NK-92 (cell line): ENCODE data around the gene KLK3.
"Not testable (repeated sequence)": the region's sequence is repeated elsewhere in the genome, so short reads cannot be mapped to it uniquely, and the experiment has no call there.

Source experiments
- DNase-seq: peaks from one replicate; lab custom pipeline; 2025; ENCODE audit not compliant: unreplicated experiment; lab: John Stamatoyannopoulos, UW

KLK3 gene

GRCh38 chr19:50854636-50855410 lies at the start of gene KLK3:
KLK3 (plus strand) TSS chr19:50854915; CDS start chr19:50854956, 41 bp downstream.
- no peak for DNase-seq

- DNase-seq = no peak
Observed at GRCh38 chr19:50808856-50809255, 45.9 kb upstream of the KLK3 start.

GRCh38 chr19:50811622-50812238 lies 43.0 kb upstream of the KLK3 start:
- DNase-seq = not testable (repeated sequence)

GRCh38 chr19:50812474-50812873 lies 42.2 kb upstream of the KLK3 start:
- DNase-seq = no peak

GRCh38 chr19:50814883-50815282 lies 39.8 kb upstream of the KLK3 start:
- DNase-seq = no peak

GRCh38 chr19:50815439-50815838 lies 39.3 kb upstream of the KLK3 start:
- DNase-seq = no peak

- DNase-seq = no peak
Observed at GRCh38 chr19:50817941-50818858, 36.5 kb upstream of the KLK3 start.

GRCh38 chr19:50818859-50819472 lies 35.7 kb upstream of the KLK3 start:
- DNase-seq = no peak

- no peak for DNase-seq
Observed at GRCh38 chr19:50819636-50820035, 35.1 kb upstream of the KLK3 start.

GRCh38 chr19:50820086-50820485 lies 34.6 kb upstream of the KLK3 start:
- DNase-seq = no peak

GRCh38 chr19:50820549-50821247 lies 34.0 kb upstream of the KLK3 start:
- no peak for DNase-seq

GRCh38 chr19:50821248-50821612 lies 33.5 kb upstream of the KLK3 start:
- no peak for DNase-seq

GRCh38 chr19:50821622-50822021 lies 33.1 kb upstream of the KLK3 start:
- no peak for DNase-seq

GRCh38 chr19:50822661-50823208 lies 32.0 kb upstream of the KLK3 start:
- DNase-seq = no peak

GRCh38 chr19:50823389-50824042 lies 31.2 kb upstream of the KLK3 start, which contains the start of gene KLK1:
KLK1 (minus strand) TSS chr19:50823787; CDS start chr19:50823748, 39 bp downstream.
- no peak for DNase-seq

GRCh38 chr19:50826492-50827240 lies 28.0 kb upstream of the KLK3 start:
- DNase-seq = no peak

GRCh38 chr19:50827476-50827875 lies 27.2 kb upstream of the KLK3 start:
- no peak for DNase-seq

- no peak for DNase-seq
Observed at GRCh38 chr19:50829801-50830200, 24.9 kb upstream of the KLK3 start.
